ENCODE data around the gene PNKD.
A peak's percentile ranks its signal among the peaks of the same experiment; 100 is the strongest.

PNKD gene

DNA sequence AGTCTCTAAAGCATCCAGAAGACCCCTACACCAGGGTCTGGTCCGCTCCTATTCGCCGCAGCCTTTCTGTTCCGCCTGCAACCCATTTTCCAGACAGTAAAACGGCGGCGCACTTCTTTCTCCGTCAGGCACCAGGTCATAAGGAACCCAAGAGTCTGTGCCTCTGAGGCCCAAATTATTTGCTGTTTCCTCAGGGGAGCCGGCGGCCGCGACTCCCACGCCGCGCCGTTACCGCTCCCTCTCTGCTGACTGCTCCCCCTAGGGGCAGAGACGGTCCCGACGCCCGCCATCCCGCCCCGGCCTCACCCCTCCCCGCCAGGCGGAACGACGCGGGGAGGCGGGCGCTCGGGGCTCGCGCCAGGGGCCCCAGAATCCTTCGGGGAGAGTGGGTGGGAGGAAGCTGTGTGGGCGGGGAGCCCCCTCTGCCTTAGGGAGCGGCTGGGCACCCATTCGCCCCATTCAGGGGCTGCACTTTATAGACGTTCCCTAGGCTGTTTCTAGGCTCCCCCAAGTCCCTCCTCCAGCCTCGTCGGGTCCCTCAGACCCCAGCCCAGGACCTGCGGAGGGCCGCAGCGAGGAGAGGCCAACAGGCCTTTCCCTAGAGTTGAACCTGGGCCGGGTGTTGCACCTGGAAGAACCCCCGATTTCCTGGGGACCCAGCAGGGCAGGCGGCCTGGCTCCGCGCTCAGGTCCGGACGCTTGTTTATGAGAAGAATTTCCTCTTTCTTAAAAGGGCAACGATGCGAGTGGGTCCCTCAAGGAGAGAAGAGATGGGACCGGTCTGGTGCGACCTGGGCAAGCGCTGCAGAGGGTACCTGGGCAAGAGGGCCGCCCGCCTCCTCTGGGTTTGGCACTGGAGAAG, 125.7 kb downstream of the PNKD start:
- peak; percentile 90 for DNase-seq (ENCODE audit: low read depth in 2 of 2)
